Osteocyte (in vitro differentiated cells): ENCODE results near the gene ITGB4. TPM values are rescaled to one million over a fixed set of nuclear protein-coding genes. Genes with fewer than 3 reads are reported as not detected.
A peak's percentile ranks its signal among the peaks of the same experiment; 100 is the strongest.

ENCODE experiments used
- DNase-seq: peaks from one replicate; pipeline ENCODE4 v3.0.0; 2021; ENCODE audit warnings: mixed read lengths; ENCODE audit not compliant: unreplicated experiment; ENCODE audit errors: extremely low spot score
- H3K27ac Mint-ChIP-seq: one replicate; pipeline ENCODE4 v1.8.0; 2021; ENCODE audit warnings: mild to moderate bottlenecking, mixed read lengths; ENCODE audit not compliant: unreplicated experiment
- H3K27me3 Mint-ChIP-seq: one replicate; pipeline ENCODE4 v1.8.0; 2021; ENCODE audit warnings: mixed read lengths; ENCODE audit not compliant: unreplicated experiment
- H3K36me3 Mint-ChIP-seq: one replicate; pipeline ENCODE4 v1.8.0; 2021; ENCODE audit warnings: mixed read lengths; ENCODE audit not compliant: unreplicated experiment
- H3K4me1 Mint-ChIP-seq: one replicate; pipeline ENCODE4 v1.8.0; 2021; ENCODE audit warnings: mixed read lengths; ENCODE audit not compliant: unreplicated experiment
- H3K4me3 Mint-ChIP-seq: one replicate; pipeline ENCODE4 v1.8.0; 2021; ENCODE audit warnings: mild to moderate bottlenecking, moderate library complexity, mixed read lengths; ENCODE audit not compliant: unreplicated experiment
- H3K9me3 Mint-ChIP-seq: one replicate; pipeline ENCODE4 v1.8.0; 2021; ENCODE audit warnings: mixed read lengths; ENCODE audit not compliant: unreplicated experiment
- total RNA-seq: library from RNA; stranded (reverse); gene quantifications from 2 replicates; pipeline ENCODE4 v1.2.1, GENCODE V29; 2021
- TF ChIP-seq, protein P1 (sequence below): fragments of 200-600 bp; sonication (generic); IDR thresholded peaks from 2 replicates; pipeline ENCODE4 v1.5.0; 2021; ENCODE audit warnings: antibody characterized with exemption, mild to moderate bottlenecking, moderate library complexity

ITGB4 gene
- total RNA-seq, 1 donor from 2014 or later = 460 TPM

DNA sequence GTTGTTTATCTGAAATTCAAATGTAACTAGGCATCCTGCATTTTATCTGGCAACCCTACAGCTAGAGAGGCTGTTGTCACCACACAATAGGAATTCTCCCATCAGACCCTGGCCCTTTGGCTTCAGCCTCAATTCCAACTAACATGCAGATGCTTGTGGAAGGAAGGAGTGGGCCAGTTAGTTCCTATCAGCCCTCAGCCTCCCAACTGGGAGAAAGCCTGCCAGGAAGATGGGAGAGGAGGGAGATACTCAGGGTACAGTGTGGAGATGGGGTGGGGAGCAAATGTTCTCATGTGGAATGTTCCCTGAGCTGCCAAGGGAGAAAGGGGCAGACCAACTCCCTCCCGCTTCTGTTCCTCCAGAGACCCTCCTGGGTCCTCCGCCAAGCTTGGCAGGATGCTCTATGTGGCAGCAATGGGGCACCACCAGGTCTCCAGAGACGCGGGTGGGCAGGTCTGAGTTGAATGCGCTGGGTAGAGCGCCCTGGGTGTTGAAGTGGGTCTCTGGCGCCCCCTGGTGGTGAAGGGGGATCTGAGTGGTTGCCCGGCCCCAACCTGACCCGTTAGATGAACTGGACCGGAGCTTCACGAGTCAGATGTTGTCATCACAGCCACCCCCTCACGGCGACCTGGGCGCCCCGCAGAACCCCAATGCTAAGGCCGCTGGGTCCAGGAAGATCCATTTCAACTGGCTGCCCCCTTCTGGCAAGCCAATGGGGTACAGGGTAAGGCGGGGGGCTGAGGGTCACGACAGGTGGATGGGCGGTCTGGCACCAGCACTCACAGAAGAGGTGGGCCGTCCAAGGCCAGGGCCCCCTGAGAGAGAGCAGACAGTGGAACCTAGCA is 28.5 kb downstream of the ITGB4 start:
- Mint-ChIP-seq H3K36me3 (peaks cover 28% of the 10 kb centered on the region), H3K4me3 (no peak overlapping the region), H3K27me3 (no peaks in the 10 kb centered on the region), H3K9me3 (no peaks in the 10 kb centered on the region), H3K4me1 (peaks cover 22% of the 10 kb centered on the region), H3K27ac (peak overlapping the region; percentile 18)
- TF ChIP-seq, protein P1, sequence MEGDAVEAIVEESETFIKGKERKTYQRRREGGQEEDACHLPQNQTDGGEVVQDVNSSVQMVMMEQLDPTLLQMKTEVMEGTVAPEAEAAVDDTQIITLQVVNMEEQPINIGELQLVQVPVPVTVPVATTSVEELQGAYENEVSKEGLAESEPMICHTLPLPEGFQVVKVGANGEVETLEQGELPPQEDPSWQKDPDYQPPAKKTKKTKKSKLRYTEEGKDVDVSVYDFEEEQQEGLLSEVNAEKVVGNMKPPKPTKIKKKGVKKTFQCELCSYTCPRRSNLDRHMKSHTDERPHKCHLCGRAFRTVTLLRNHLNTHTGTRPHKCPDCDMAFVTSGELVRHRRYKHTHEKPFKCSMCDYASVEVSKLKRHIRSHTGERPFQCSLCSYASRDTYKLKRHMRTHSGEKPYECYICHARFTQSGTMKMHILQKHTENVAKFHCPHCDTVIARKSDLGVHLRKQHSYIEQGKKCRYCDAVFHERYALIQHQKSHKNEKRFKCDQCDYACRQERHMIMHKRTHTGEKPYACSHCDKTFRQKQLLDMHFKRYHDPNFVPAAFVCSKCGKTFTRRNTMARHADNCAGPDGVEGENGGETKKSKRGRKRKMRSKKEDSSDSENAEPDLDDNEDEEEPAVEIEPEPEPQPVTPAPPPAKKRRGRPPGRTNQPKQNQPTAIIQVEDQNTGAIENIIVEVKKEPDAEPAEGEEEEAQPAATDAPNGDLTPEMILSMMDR = peak; percentile 95
- peak; percentile 93 for DNase-seq

DNA sequence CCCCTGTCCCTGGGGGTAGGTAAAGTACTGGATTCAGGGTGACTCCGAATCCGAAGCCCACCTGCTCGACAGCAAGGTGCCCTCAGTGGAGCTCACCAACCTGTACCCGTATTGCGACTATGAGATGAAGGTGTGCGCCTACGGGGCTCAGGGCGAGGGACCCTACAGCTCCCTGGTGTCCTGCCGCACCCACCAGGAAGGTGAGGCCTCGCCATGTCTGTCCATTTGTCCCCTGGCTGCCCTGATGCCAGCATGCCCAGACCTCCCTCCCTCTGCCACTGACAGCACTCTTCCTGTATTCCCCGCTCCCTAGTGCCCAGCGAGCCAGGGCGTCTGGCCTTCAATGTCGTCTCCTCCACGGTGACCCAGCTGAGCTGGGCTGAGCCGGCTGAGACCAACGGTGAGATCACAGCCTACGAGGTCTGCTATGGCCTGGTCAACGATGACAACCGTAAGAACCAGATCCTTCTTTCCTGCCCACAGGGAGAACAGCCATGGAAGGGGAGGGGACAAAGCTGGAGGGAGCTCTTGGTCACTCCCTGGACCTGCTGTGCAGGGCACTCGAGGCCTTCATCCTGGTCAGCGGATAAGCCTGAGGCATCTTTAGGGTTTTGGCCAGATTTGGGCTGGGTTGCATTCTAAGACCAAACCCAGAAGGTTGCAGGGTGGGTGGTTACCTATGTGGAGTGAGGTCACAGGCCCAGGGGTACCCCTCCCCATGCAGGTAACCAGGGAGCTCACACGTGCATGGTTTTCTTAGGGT is 29.6 kb downstream of the ITGB4 start:
- no peaks in the 10 kb centered on the region for H3K27me3 Mint-ChIP-seq
- peaks cover 35% of the 10 kb centered on the region for H3K36me3 Mint-ChIP-seq
- H3K27ac Mint-ChIP-seq = no peak overlapping the region
- H3K4me3 Mint-ChIP-seq = no peak overlapping the region
- TF ChIP-seq, protein P1 = no peak
- DNase-seq = no peak
- peaks cover 27% of the 10 kb centered on the region for H3K4me1 Mint-ChIP-seq
- H3K9me3 Mint-ChIP-seq = no peaks in the 10 kb centered on the region

DNA sequence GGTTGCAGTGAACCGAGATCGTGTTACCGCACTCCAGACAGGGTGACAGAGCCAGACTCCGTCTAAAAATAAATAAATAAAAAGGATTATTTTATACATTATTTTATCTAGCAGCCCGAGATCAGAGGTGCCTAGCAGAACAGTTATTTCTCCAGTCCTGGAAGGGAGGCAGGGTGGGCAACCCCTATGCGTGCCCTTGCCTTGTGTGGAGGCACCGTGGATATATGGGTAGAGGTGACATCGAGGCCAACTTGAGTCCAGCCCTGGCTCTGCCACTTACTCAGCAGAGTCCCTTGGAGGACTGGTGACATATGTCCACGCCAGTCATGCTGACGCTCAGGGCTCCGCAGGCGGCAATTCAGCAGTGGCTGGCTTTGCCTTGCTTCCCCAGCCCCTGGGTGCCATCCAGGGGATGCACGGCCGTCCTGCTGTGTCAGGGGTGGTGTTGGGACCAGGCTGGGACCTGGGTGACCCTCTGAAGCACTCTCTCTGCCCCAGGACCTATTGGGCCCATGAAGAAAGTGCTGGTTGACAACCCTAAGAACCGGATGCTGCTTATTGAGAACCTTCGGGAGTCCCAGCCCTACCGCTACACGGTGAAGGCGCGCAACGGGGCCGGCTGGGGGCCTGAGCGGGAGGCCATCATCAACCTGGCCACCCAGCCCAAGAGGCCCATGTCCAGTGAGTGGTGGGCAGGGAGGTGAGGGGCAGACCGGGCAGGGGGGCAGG is 30.6 kb downstream of the ITGB4 start:
- H3K9me3 Mint-ChIP-seq = no peaks in the 10 kb centered on the region
- H3K4me1 Mint-ChIP-seq = peaks cover 27% of the 10 kb centered on the region
- no peak overlapping the region for H3K27ac Mint-ChIP-seq
- H3K27me3 Mint-ChIP-seq = no peaks in the 10 kb centered on the region
- DNase-seq = no peak
- TF ChIP-seq, protein P1 = no peak
- no peak overlapping the region for H3K4me3 Mint-ChIP-seq
- peaks cover 37% of the 10 kb centered on the region for H3K36me3 Mint-ChIP-seq

DNA sequence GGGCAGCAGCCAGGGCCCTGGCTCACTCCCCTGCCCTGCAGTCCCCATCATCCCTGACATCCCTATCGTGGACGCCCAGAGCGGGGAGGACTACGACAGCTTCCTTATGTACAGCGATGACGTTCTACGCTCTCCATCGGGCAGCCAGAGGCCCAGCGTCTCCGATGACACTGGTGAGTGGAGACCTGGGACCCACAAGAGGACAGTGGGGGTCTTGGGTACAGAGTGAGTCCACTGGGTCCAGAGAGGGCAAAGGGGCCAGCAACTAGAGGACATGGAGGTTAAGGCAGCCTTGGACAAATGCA is 31.1 kb downstream of the ITGB4 start:
- DNase-seq = no peak
- Mint-ChIP-seq H3K9me3 (no peaks in the 10 kb centered on the region), H3K27me3 (no peaks in the 10 kb centered on the region), H3K4me1 (peaks cover 27% of the 10 kb centered on the region), H3K27ac (peak overlapping the region; percentile 38), H3K4me3 (no peak overlapping the region), H3K36me3 (peaks cover 36% of the 10 kb centered on the region)
- TF ChIP-seq, protein P1 = no peak
